Mesodermal cell (in vitro differentiated cells): Measurements from ENCODE around the gene SETD6.

Experiments
- H3K27ac ChIP-seq: 2 replicates; pipeline ENCODE4 v1.7.0; 2013; ENCODE audit warnings: mild to moderate bottlenecking, low read depth, low read length, moderate library complexity; ENCODE audit not compliant: severe bottlenecking
- H3K36me3 ChIP-seq: 2 replicates; pipeline ENCODE4 v1.7.1; 2013; ENCODE audit warnings: mild to moderate bottlenecking, low read length, moderate library complexity; ENCODE audit not compliant: control insufficient read depth, insufficient read depth
- H3K4me1 ChIP-seq: one replicate; pipeline ENCODE4 v1.7.1; 2013; ENCODE audit warnings: mild to moderate bottlenecking, low read length; ENCODE audit not compliant: insufficient read depth, control insufficient read depth, poor library complexity, severe bottlenecking
- H3K4me3 ChIP-seq: 2 replicates; pipeline ENCODE4 v1.7.0; 2013; ENCODE audit warnings: low read length, control low read depth, mild to moderate bottlenecking; ENCODE audit not compliant: insufficient read depth, poor library complexity, severe bottlenecking; ENCODE audit errors: extremely low read depth
- H3K9me3 ChIP-seq: 2 replicates; pipeline ENCODE4 v1.7.1; 2013; ENCODE audit warnings: mild to moderate bottlenecking, low read length, moderate library complexity; ENCODE audit not compliant: control insufficient read depth
- WGBS, 2 experiments: methylation state at CpG; one replicate each; pipeline ENCODE4 v1.1.5; 2013; ENCODE audit warnings: missing lambda C conversion rate in 2 of 2; ENCODE audit not compliant: insufficient coverage in 2 of 2; 5-methylcytosine and 5-hydroxymethylcytosine counted together

SETD6 gene

GRCh38 chr16:58493756-58494431 lies 21.4 kb upstream of the SETD6 start:
- Histone ChIP-seq H3K36me3 (no peaks in the 10 kb centered on the region), H3K4me1 (peaks cover 3% of the 10 kb centered on the region), H3K27ac (no peak overlapping the region), H3K9me3 (no peaks in the 10 kb centered on the region), H3K4me3 (no peak overlapping the region)
- WGBS, 2 experiments: 88% methylated on average over 19 of the region's 20 CpGs

GRCh38 chr16:58494981-58495520 lies 20.3 kb upstream of the SETD6 start:
- peaks cover 3% of the 10 kb centered on the region for H3K4me1 ChIP-seq
- no peak overlapping the region for H3K4me3 ChIP-seq
- 4 to 16% methylated on average over 6 to 7 of the region's 8 CpGs for WGBS, 2 experiments

GRCh38 chr16:58495521-58496331 lies 19.6 kb upstream of the SETD6 start:
- WGBS, 2 experiments: 62 to 67% methylated on average over 23 to 24 of the region's 24 CpGs
- H3K36me3 ChIP-seq: no peaks in the 10 kb centered on the region
- H3K9me3 ChIP-seq: no peaks in the 10 kb centered on the region
- peak overlapping the region; percentile 96 for H3K27ac ChIP-seq
- peaks cover 3% of the 10 kb centered on the region for H3K4me1 ChIP-seq
- H3K4me3 ChIP-seq: no peak overlapping the region

More at GRCh38 chr16:58494981-58495520, 20.3 kb upstream of the SETD6 start:
- no peaks in the 10 kb centered on the region for H3K36me3 ChIP-seq
- H3K9me3 ChIP-seq: no peaks in the 10 kb centered on the region
- H3K27ac ChIP-seq: peak overlapping the region; percentile 96

- WGBS, 2 experiments: 88 to 95% methylated on average over 2 of the region's 2 CpGs
- H3K4me3 ChIP-seq: no peak overlapping the region
- peaks cover 3% of the 10 kb centered on the region for H3K4me1 ChIP-seq
- H3K27ac ChIP-seq: no peak overlapping the region
- H3K36me3 ChIP-seq: no peaks in the 10 kb centered on the region
- no peaks in the 10 kb centered on the region for H3K9me3 ChIP-seq
Measured at GRCh38 chr16:58497468-58497867, 17.8 kb upstream of the SETD6 start.

- Histone ChIP-seq H3K9me3 (no peaks in the 10 kb centered on the region), H3K27ac (no peak overlapping the region), H3K4me1 (peaks cover 3% of the 10 kb centered on the region), H3K4me3 (no peak overlapping the region), H3K36me3 (no peaks in the 10 kb centered on the region)
- 79 to 80% methylated on average over 4 of the region's 5 CpGs for WGBS, 2 experiments
Measured at GRCh38 chr16:58497935-58498334, 17.4 kb upstream of the SETD6 start.

DNA sequence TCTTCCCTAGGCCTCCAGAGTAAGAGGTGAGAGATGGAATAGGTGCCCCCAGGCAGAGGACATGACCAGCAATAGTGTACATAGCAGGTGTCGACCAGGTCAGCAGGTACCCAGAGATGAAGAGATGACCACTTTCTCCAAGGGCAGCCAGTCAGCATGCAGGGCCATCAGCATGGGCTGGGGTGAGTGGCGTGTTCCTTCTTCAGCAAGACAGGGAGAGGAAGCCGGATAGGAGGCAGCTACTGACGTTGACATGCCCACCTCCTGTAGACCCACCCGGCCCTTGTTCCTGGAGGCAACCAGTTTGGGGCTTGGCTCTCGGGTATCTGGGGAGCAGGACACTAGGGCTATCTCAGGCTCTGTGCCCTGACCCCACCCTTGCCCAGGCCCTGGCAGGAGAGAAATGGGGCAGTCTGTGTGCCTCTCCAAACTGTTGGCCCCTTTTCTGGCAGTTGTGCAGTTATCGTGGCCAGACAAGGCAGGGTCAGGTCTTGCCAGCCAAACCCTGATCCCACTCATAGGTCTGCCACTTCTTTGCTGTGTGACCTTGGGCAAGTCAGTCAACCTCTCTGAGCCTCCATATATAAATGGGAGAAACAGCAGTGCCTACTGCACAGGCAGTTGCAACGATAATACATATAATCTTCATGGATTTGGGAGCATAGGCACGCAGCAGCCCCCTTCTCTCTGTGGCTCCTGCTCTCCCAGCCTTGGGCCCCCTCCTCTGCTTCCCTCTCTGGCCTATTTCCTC lies 16.8 kb upstream of the SETD6 start:
- 78 to 85% methylated on average over 9 of the region's 9 CpGs for WGBS, 2 experiments
- Histone ChIP-seq H3K36me3 (no peaks in the 10 kb centered on the region), H3K4me1 (peaks cover 3% of the 10 kb centered on the region), H3K27ac (no peak overlapping the region), H3K4me3 (no peak overlapping the region), H3K9me3 (no peaks in the 10 kb centered on the region)

DNA sequence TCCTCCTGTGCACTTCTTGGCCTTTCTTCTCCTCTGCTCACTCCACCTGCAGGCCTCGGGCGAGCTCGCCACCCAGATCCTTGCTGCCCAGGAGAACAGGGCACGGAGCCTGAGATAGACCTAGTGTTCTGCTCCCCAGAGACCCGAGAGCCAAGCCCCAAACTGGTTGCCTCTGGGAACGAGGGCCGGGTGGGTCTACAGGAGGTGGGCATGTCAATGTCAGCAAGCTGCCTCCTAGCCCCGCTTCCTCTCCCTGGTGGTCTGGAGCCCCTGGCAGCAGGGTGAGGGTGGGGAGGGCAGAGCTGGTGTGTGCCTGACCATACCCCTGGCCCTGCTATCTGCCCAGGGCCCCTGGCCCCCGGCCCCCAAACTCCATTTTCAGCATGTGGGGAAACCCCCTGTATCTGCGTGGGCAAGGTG lies 16.2 kb upstream of the SETD6 start:
- Histone ChIP-seq H3K4me3 (no peak overlapping the region), H3K27ac (no peak overlapping the region), H3K4me1 (peaks cover 3% of the 10 kb centered on the region), H3K36me3 (peaks cover 3% of the 10 kb centered on the region), H3K9me3 (no peaks in the 10 kb centered on the region)
- WGBS, 2 experiments: 84 to 85% methylated on average over 7 to 9 of the region's 10 CpGs

DNA sequence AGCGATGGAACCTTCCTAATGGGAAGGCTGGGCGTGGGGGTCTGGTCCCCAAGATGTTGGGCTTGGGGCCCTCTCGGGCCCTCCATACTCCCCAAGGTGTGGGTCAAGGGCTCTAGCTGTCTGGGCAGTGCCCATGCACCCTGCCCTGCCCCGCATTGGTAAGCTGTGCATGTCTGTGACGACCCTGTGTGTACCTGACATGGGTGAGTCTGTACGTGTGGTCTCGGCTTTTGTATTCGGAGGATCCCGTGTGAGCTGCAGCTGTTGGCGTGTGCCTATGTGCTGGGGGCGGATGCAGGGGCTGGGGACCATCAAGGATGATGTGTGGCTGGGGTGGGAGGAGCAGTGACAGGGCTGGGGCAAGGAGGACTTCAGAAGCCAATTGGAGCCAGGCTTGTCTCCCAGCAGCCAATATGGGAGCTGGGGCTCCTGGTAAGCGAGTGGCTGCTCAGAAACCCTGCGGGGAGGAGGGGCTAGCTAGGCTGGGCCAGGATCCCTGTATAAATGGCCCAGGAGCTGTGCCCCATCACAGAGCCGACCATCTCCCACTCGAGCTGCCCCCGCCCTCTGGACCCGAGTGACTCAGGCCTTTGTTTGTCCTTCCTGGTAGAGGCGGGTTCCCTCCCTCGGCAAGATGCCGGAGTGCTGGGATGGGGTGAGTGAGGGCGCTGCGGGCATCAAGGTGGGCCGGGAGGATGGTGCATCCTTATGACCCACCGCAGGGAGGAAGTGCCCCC lies 15.5 kb upstream of the SETD6 start, which contains the start of gene NDRG4:
TSS of gene NDRG4 (plus strand) at position 529 of the 737 bp plus-strand sequence. CDS start at position 635, 106 bp downstream.
- WGBS, 2 experiments: 22% methylated on average over 15 to 16 of the region's 24 CpGs
- Histone ChIP-seq H3K9me3 (no peaks in the 10 kb centered on the region), H3K36me3 (peaks cover 4% of the 10 kb centered on the region), H3K4me1 (peaks cover 3% of the 10 kb centered on the region), H3K4me3 (peak within 1 kb of the TSS; percentile 47), H3K27ac (peak within 1 kb of the TSS; percentile 2)

DNA sequence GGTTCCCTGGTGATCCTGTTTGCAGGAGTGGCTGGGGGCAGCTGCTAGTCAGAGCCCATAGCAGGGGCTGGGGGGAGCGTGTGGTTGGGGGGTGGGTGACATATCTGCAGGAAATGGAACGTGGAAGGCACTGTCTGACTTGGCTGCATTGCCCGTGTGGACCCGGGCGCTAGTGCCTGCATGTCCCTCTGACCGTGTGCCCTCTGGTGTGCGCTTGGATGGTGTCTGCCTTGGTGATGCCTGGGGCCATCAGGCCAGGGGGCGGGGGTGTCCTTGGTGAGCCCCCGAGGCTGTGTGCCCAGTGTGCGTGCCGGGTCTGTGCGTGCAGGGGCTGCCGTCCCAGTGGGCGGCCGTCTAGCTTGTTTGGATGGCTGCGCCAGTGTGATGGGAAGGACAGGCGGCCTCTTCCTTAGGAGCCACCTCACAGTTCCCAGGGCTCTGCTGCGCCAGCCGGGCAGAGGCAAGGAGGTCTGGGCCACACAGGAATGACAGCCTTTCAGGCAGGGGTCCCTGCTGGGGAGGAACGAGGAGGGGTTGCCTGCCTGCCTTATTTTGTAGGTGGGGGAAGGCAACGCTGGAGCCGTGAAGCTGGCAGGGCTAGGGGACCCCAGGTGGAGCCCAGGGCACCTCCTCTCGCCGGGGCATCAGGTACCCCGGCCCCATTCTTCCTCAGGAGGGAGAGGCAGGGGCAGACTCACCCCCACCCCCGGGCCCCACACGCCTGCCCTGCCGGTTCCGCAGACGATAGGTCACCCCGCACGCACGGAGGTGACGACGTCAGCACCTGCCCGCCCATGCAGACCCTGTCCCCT lies 14.7 kb upstream of the SETD6 start:
- H3K9me3 ChIP-seq: no peaks in the 10 kb centered on the region
- H3K36me3 ChIP-seq: peaks cover 4% of the 10 kb centered on the region
- 4 to 6% methylated on average over 26 to 28 of the region's 36 CpGs for WGBS, 2 experiments
- H3K27ac ChIP-seq: peak overlapping the region; percentile 2
- H3K4me1 ChIP-seq: peaks cover 3% of the 10 kb centered on the region
- peak overlapping the region; percentile 47 for H3K4me3 ChIP-seq
